H9 (cell line): ENCODE data around the gene CAPN8. TPM values are rescaled to one million over a fixed set of nuclear protein-coding genes. Genes with fewer than 3 reads are reported as not detected.

Experiments used
- DNase-seq: peaks from one replicate; pipeline ENCODE4 v3.0.0-alpha.2; 2017
- H2AFZ ChIP-seq: one replicate; pipeline ENCODE4 v1.6.1; 2013; ENCODE audit warnings: mild to moderate bottlenecking, low read length, control low read depth, moderate library complexity
- H2AK5ac ChIP-seq: 2 replicates; pipeline ENCODE4 v1.6.1; 2013; ENCODE audit warnings: low read length, control low read depth, mixed read lengths; ENCODE audit not compliant: insufficient read length
- H2BK120ac ChIP-seq: one replicate; pipeline ENCODE4 v1.6.1; 2013; ENCODE audit warnings: low read depth, mild to moderate bottlenecking, low read length, control low read depth, inconsistent platforms; ENCODE audit not compliant: poor library complexity, severe bottlenecking
- H2BK12ac ChIP-seq: 2 replicates; pipeline ENCODE4 v1.6.1; 2013; ENCODE audit warnings: low read length, control low read depth, mixed read lengths, low read depth; ENCODE audit not compliant: insufficient read length
- H2BK15ac ChIP-seq: 2 replicates; pipeline ENCODE4 v1.6.1; 2013; ENCODE audit warnings: low read depth, low read length, control low read depth
- H2BK20ac ChIP-seq: one replicate; pipeline ENCODE4 v1.6.1; 2013; ENCODE audit warnings: low read depth, mild to moderate bottlenecking, low read length, control low read depth, inconsistent platforms; ENCODE audit not compliant: poor library complexity, severe bottlenecking
- H2BK5ac ChIP-seq: 2 replicates; pipeline ENCODE4 v1.6.1; 2013; ENCODE audit warnings: low read length, control low read depth, mixed read lengths; ENCODE audit not compliant: insufficient read length
- H3K14ac ChIP-seq: 2 replicates; pipeline ENCODE4 v1.6.1; 2013; ENCODE audit warnings: low read length, control low read depth; ENCODE audit not compliant: insufficient read depth
- H3K18ac ChIP-seq: 2 replicates; pipeline ENCODE4 v1.6.1; 2013; ENCODE audit warnings: low read depth, mild to moderate bottlenecking, mixed read lengths, low read length, control low read depth; ENCODE audit not compliant: insufficient read length
- H3K23ac ChIP-seq: 2 replicates; pipeline ENCODE4 v1.6.1; 2013; ENCODE audit warnings: low read length, control low read depth, mixed read lengths, low read depth; ENCODE audit not compliant: insufficient read length
- H3K23me2 ChIP-seq: 2 replicates; pipeline ENCODE4 v1.6.1; 2013; ENCODE audit warnings: low read depth, mild to moderate bottlenecking, mixed read lengths, low read length, control low read depth; ENCODE audit not compliant: insufficient read length, poor library complexity, severe bottlenecking
- H3K27ac ChIP-seq: 2 replicates; pipeline ENCODE4 v1.5.1; 2013; ENCODE audit warnings: low read length, control low read depth, mixed read lengths, low read depth; ENCODE audit not compliant: insufficient read length
- H3K27me3 ChIP-seq: 2 replicates; pipeline ENCODE4 v1.6.1; 2013; ENCODE audit warnings: low read length, control low read depth, inconsistent platforms; ENCODE audit not compliant: insufficient read depth
- H3K4ac ChIP-seq: 2 replicates; pipeline ENCODE4 v1.6.1; 2013; ENCODE audit warnings: low read depth, mild to moderate bottlenecking, control low read depth, inconsistent platforms, low read length, moderate library complexity
- H3K4me1 ChIP-seq: 2 replicates; pipeline ENCODE4 v1.6.1; 2013; ENCODE audit warnings: low read length, control low read depth, inconsistent platforms; ENCODE audit not compliant: insufficient read depth
- H3K4me2 ChIP-seq: 2 replicates; pipeline ENCODE4 v1.6.1; 2013; ENCODE audit warnings: low read length, control low read depth, mixed read lengths; ENCODE audit not compliant: insufficient read length, insufficient read depth
- H3K56ac ChIP-seq: 2 replicates; pipeline ENCODE4 v1.6.1; 2013; ENCODE audit warnings: low read depth, mild to moderate bottlenecking, mixed read lengths, low read length, control low read depth; ENCODE audit not compliant: insufficient read length
- H3K79me1 ChIP-seq: 2 replicates; pipeline ENCODE4 v1.6.1; 2013; ENCODE audit warnings: low read depth, mild to moderate bottlenecking, moderate library complexity, low read length, control low read depth, inconsistent platforms; ENCODE audit not compliant: insufficient read depth, poor library complexity, severe bottlenecking
- H3K79me2 ChIP-seq: 2 replicates; pipeline ENCODE4 v1.6.1; 2013; ENCODE audit warnings: low read length, control low read depth, inconsistent platforms; ENCODE audit not compliant: insufficient read depth
- H3K9ac ChIP-seq: 2 replicates; pipeline ENCODE4 v1.6.1; 2013; ENCODE audit warnings: low read length, control low read depth, mixed read lengths; ENCODE audit not compliant: insufficient read length; ENCODE audit errors: extremely low read depth
- H3K9me3 ChIP-seq: one replicate; pipeline ENCODE4 v1.6.1; 2013; ENCODE audit warnings: low read depth, low read length, inconsistent platforms; ENCODE audit not compliant: control insufficient read depth
- H3T11ph ChIP-seq: one replicate; pipeline ENCODE4 v1.6.1; 2013; ENCODE audit warnings: mild to moderate bottlenecking, low read length, control low read depth, inconsistent platforms
- H4K20me1 ChIP-seq: one replicate; pipeline ENCODE4 v1.6.1; 2013; ENCODE audit not compliant: control insufficient read depth, insufficient read length, insufficient read depth
- H4K5ac ChIP-seq: 2 replicates; pipeline ENCODE4 v1.6.1; 2013; ENCODE audit warnings: low read depth, mild to moderate bottlenecking, mixed read lengths, low read length, control low read depth; ENCODE audit not compliant: insufficient read length
- H4K8ac ChIP-seq: replicated peaks from 2 replicates; pipeline ENCODE4 v1.6.1; 2013; ENCODE audit warnings: low read length, control low read depth, mixed read lengths, low read depth; ENCODE audit not compliant: insufficient read length
- H4K91ac ChIP-seq: 2 replicates; pipeline ENCODE4 v1.6.1; 2013; ENCODE audit warnings: low read depth, mild to moderate bottlenecking, moderate library complexity, mixed read lengths, low read length, control low read depth; ENCODE audit not compliant: insufficient read length
- H3K27ac Mint-ChIP-seq, 3 experiments: 2 replicates in 2 of 3; 3 replicates in 1 of 3; pipeline ENCODE4 v1.8.0; 2020 to 2021; ENCODE audit warnings: mixed read lengths in 3 of 3, mild to moderate bottlenecking in 1 of 3, moderate library complexity in 1 of 3
- H3K27me3 Mint-ChIP-seq: 2 replicates; pipeline ENCODE4 v1.8.0; 2021; ENCODE audit warnings: low read depth, mild to moderate bottlenecking, moderate library complexity, mixed read lengths
- H3K36me3 Mint-ChIP-seq, 3 experiments: 2 replicates in 2 of 3; 3 replicates in 1 of 3; pipeline ENCODE4 v1.8.0; 2020 to 2021; ENCODE audit warnings: low read depth in 3 of 3, mixed read lengths in 3 of 3; ENCODE audit not compliant: insufficient read depth in 1 of 3
- H3K4me1 Mint-ChIP-seq, 2 experiments: 2 replicates each; pipeline ENCODE4 v1.8.0; 2020; ENCODE audit warnings: mixed read lengths in 2 of 2
- H3K4me3 Mint-ChIP-seq, 2 experiments: 2 replicates in 1 of 2; 3 replicates in 1 of 2; pipeline ENCODE4 v1.8.0; 2020 to 2021; ENCODE audit warnings: mild to moderate bottlenecking in 2 of 2, mixed read lengths in 2 of 2, moderate library complexity in 1 of 2
- H3K9me3 Mint-ChIP-seq, 2 experiments: 2 replicates in 1 of 2; 3 replicates in 1 of 2; pipeline ENCODE4 v1.8.0; 2020; ENCODE audit warnings: mild to moderate bottlenecking in 2 of 2, mixed read lengths in 2 of 2, moderate library complexity in 1 of 2
- CTCF ChIP-seq: fragments of 200-600 bp; sonication (generic); conservative IDR thresholded peaks from 3 replicates; pipeline ENCODE4 v1.8.0; 2021; ENCODE audit warnings: antibody characterized with exemption, mild to moderate bottlenecking
- WGBS: extraction: QIAGEN DNeasy Blood & Tissue Kit; methylation state at CpG from one replicate; pipeline ENCODE4 v1.1.7; 2013; ENCODE audit warnings: missing lambda C conversion rate, low lambda C conversion rate, mixed read lengths; ENCODE audit not compliant: insufficient read length; ENCODE audit errors: extremely low coverage; 5-methylcytosine and 5-hydroxymethylcytosine counted together
- total RNA-seq: library from RNA; stranded (reverse); gene quantifications from 2 replicates; pipeline ENCODE4 v1.2.1, GENCODE V29; 2021

The CAPN8 gene
- total RNA-seq, 1 experiment from 2014 or later: not detected

DNA sequence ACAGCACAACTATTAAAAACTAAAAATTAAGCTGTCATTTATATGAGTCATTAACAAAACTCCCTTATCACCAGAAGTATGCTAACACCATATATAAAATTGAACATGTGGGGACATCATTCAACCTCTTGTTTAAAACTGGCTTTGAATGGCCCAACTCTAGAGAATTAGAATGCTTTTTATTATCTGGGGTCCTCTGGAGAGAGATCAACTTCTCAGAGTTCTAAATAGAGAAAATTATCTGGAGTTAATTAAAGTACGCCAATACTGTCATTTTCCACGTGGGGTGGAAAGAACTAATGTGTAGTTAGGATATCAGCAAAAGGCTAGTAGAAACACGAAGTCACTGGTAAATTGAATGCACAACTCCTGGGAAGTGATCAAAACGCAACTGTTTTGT is 25.6 kb upstream of the CAPN8 start:
- Histone ChIP-seq H3K56ac (no peak overlapping the region), H3K23ac (no peak overlapping the region), H3K4me2 (no peak overlapping the region), H2BK15ac (no peak overlapping the region), H3K23me2 (no peaks in the 10 kb centered on the region), H3K9ac (no peak overlapping the region), H3K9me3 (no peaks in the 10 kb centered on the region), H2BK12ac (no peak overlapping the region), H4K5ac (no peak overlapping the region), H2BK5ac (no peak overlapping the region), H2BK120ac (no peak overlapping the region), H4K20me1 (no peaks in the 10 kb centered on the region), H4K91ac (no peak overlapping the region), H3K27ac (no peak overlapping the region), H2BK20ac (no peak overlapping the region), H3K4me1 (no peaks in the 10 kb centered on the region), H3T11ph (no peak overlapping the region), H3K27me3 (no peaks in the 10 kb centered on the region), H2AK5ac (no peak overlapping the region), H3K4ac (no peak overlapping the region), H4K8ac (no peak overlapping the region), H3K79me1 (no peaks in the 10 kb centered on the region), H3K14ac (no peak overlapping the region), H3K79me2 (no peaks in the 10 kb centered on the region), H3K18ac (no peak overlapping the region), H2AFZ (no peak overlapping the region)
- 0 out of 4 replicates have a peak, but pooled peaks cover 0 to 4% of the 10 kb centered on the region in 2 experiments for H3K4me1 Mint-ChIP-seq
- no CpG with 5 or more reads among the region's 4 CpGs for WGBS
- H3K9me3 Mint-ChIP-seq: peaks cover 0 to 4% of the 10 kb centered on the region in 2 experiments; a peak in 2 of 5 replicates
- TF ChIP-seq CTCF: no peak
- H3K4me3 Mint-ChIP-seq: no peak overlapping the region
- H3K36me3 Mint-ChIP-seq: no peaks in the 10 kb centered on the region; a peak in 1 of 7 replicates
- no peak overlapping the region for H3K27ac Mint-ChIP-seq
- DNase-seq: no peak
- H3K27me3 Mint-ChIP-seq: peaks cover 2% of the 10 kb centered on the region; the same call in 1 of the 2 replicates
